Measurements from ENCODE around the gene RXRA. TPM values are rescaled to one million over a fixed set of nuclear protein-coding genes. Genes with fewer than 3 reads are reported as not detected.

Gene RXRA
- total RNA-seq, 1 donor from 2014 or later, result 33.4 TPM

DNA sequence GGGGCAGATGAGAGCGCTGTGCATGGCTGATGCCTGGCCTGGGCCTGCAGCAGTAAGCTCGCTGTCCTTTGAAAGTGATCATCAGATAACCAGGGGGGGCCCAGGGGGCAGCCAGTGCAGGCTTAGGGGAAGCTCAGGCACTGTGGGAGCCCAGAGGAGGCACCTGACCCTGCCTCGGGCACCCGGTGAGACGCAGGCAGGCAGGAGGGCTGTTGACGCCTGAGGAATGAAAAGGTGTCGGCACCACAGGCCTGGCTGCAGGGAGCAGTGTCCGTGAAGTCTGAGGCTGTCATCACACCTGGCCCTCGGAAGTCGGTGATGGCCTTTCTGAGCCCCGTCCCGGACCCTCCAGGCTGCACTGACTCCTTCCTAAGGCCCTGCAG, 84.6 kb downstream of the RXRA start:
- Histone ChIP-seq H3K9me3 (ENCODE audit: insufficient read depth, low read depth, low read length) (no peaks in the 10 kb centered on the region), H3K27ac (ENCODE audit: low read depth, low read length) (no peak overlapping the region), H3K79me2 (ENCODE audit: insufficient read depth, low read length) (peaks cover 15% of the 10 kb centered on the region), H2AFZ (ENCODE audit: low read depth, low read length) (no peak overlapping the region), H3K36me3 (ENCODE audit: insufficient read depth, low read length) (no peaks in the 10 kb centered on the region), H3K4me3 (ENCODE audit: insufficient read depth, low read depth, low read length) (no peak overlapping the region), H4K20me1 (ENCODE audit: insufficient read depth, low read length) (peaks cover 63% of the 10 kb centered on the region), H3K9ac (ENCODE audit: low read length) (no peak overlapping the region), H3K4me2 (ENCODE audit: low read length) (no peak overlapping the region), H3K4me1 (ENCODE audit: insufficient read depth, low read length) (peaks cover 45% of the 10 kb centered on the region), H3K27me3 (ENCODE audit: insufficient read depth, low read length) (no peaks in the 10 kb centered on the region)
- no peak overlapping the region for H3K27ac Mint-ChIP-seq (ENCODE audit: unreplicated experiment)
- H3K27me3 Mint-ChIP-seq (ENCODE audit: low read depth, unreplicated experiment), result no peaks in the 10 kb centered on the region
- FAIRE-seq (no peak), DNase-seq (ENCODE audit: low read depth) (no peak)
- TF ChIP-seq CTCF (IDR thresholded peaks at IDR 0.05; ENCODE audit: insufficient read depth, low read depth, low read length), result no peak
- no peak for TF ChIP-seq EZH2 (IDR thresholded peaks at IDR 0.05; ENCODE audit: insufficient read depth, low read length)
- peaks cover 3% of the 10 kb centered on the region for H3K36me3 Mint-ChIP-seq (ENCODE audit: low read depth, unreplicated experiment)
- no peak overlapping the region for H3K4me3 Mint-ChIP-seq (ENCODE audit: unreplicated experiment)
- no peaks in the 10 kb centered on the region for H3K9me3 Mint-ChIP-seq (ENCODE audit: unreplicated experiment)
- peaks cover 6% of the 10 kb centered on the region for H3K4me1 Mint-ChIP-seq (ENCODE audit: low read depth, unreplicated experiment)

DNA sequence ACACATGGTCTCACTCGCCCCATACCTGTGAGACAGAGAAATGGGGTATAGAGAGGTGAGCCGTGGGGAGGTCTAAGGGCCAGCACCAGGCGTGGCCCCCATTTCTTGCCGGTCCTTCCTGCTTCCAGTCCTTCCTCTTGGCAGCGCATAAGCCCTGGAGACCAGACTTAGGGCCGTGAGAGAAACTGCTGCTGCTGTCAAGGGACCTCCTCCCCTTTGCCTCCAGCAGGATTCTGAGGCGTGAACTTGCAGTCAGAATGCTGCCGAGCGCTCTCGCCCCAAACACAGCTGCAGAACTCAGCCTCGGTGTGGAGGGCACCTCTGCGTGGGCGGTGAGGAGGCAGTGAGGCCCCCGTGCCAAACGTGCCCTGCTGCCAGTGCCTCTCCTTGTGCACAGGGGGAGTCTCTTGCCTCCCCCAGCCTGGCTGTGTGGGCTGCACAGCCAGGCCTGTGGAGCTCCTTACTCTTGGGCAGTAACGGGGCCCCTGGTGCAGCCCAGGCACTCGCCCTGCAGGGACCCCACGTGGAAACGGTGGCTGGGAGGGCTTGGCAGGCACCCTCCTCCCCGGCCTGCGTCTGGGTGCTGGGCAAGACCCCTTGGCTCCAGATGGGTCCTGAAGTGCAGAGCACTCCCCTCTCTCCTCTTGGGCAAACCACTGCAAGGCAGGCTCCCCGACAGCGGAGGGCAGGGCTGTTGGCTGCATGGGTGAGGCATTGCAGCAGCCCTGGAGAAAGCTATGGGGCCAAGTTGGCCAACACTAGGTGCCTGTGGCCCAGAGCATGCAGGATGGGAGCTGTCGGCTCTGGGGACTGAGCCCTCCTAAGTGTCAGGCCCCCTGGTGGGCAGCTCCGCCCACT, 85.4 kb downstream of the RXRA start:
- Mint-ChIP-seq H3K4me3 (ENCODE audit: unreplicated experiment) (no peak overlapping the region), H3K9me3 (ENCODE audit: unreplicated experiment) (no peaks in the 10 kb centered on the region), H3K4me1 (ENCODE audit: low read depth, unreplicated experiment) (peaks cover 6% of the 10 kb centered on the region), H3K36me3 (ENCODE audit: low read depth, unreplicated experiment) (peaks cover 3% of the 10 kb centered on the region), H3K27ac (ENCODE audit: unreplicated experiment) (no peak overlapping the region), H3K27me3 (ENCODE audit: low read depth, unreplicated experiment) (no peaks in the 10 kb centered on the region)
- no peak overlapping the region for H2AFZ ChIP-seq (ENCODE audit: low read depth, low read length)
- no peak overlapping the region for H3K27ac ChIP-seq (ENCODE audit: low read depth, low read length)
- H3K4me3 ChIP-seq (ENCODE audit: insufficient read depth, low read depth, low read length), result no peak overlapping the region
- H3K9me3 ChIP-seq (ENCODE audit: insufficient read depth, low read depth, low read length), result no peaks in the 10 kb centered on the region
- H3K9ac ChIP-seq (ENCODE audit: low read length), result no peak overlapping the region
- no peaks in the 10 kb centered on the region for H3K27me3 ChIP-seq (ENCODE audit: insufficient read depth, low read length)
- DNase-seq (ENCODE audit: low read depth), result no peak
- FAIRE-seq, result no peak
- TF ChIP-seq CTCF (IDR thresholded peaks at IDR 0.05; ENCODE audit: insufficient read depth, low read depth, low read length) (no peak), EZH2 (IDR thresholded peaks at IDR 0.05; ENCODE audit: insufficient read depth, low read length) (no peak)
- no peaks in the 10 kb centered on the region for H3K36me3 ChIP-seq (ENCODE audit: insufficient read depth, low read length)
- H4K20me1 ChIP-seq (ENCODE audit: insufficient read depth, low read length), result peaks cover 61% of the 10 kb centered on the region
- no peak overlapping the region for H3K4me2 ChIP-seq (ENCODE audit: low read length)
- peaks cover 41% of the 10 kb centered on the region for H3K4me1 ChIP-seq (ENCODE audit: insufficient read depth, low read length)
- peaks cover 15% of the 10 kb centered on the region for H3K79me2 ChIP-seq (ENCODE audit: insufficient read depth, low read length)

DNA sequence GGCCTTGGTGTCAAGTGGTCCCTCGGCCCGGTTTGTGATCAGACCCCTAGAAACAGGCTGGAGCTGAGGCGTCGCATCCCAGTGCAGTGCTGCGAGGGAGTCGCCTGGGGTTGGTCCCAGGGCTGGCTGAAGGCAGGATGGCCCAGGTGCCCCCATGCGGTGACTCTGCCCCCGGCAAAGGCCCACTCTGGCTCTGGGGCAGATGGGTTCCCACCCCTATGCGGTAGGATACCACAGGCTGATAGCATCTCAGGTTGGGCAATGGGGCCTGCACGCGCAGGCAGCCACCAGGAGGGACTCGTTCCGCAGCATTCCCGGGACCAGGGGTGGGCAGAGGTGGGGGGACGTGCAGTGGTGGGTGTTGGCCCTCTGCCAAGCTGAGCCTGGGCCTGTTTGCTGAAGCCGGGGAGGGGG, 86.0 kb downstream of the RXRA start:
- DNase-seq (ENCODE audit: low read depth), result no peak
- TF ChIP-seq EZH2 (IDR thresholded peaks at IDR 0.05; ENCODE audit: insufficient read depth, low read length), result no peak
- no peak for TF ChIP-seq CTCF (IDR thresholded peaks at IDR 0.05; ENCODE audit: insufficient read depth, low read depth, low read length)

More for the DNA sequence above, 86.0 kb downstream of the RXRA start:
- Histone ChIP-seq H2AFZ (ENCODE audit: low read depth, low read length) (no peak overlapping the region), H3K4me3 (ENCODE audit: insufficient read depth, low read depth, low read length) (no peak overlapping the region), H3K36me3 (ENCODE audit: insufficient read depth, low read length) (no peaks in the 10 kb centered on the region), H4K20me1 (ENCODE audit: insufficient read depth, low read length) (peaks cover 57% of the 10 kb centered on the region), H3K9ac (ENCODE audit: low read length) (no peak overlapping the region), H3K4me1 (ENCODE audit: insufficient read depth, low read length) (peaks cover 35% of the 10 kb centered on the region), H3K4me2 (ENCODE audit: low read length) (no peak overlapping the region), H3K9me3 (ENCODE audit: insufficient read depth, low read depth, low read length) (no peaks in the 10 kb centered on the region), H3K27ac (ENCODE audit: low read depth, low read length) (no peak overlapping the region), H3K27me3 (ENCODE audit: insufficient read depth, low read length) (no peaks in the 10 kb centered on the region), H3K79me2 (ENCODE audit: insufficient read depth, low read length) (peaks cover 15% of the 10 kb centered on the region)
- H3K27ac Mint-ChIP-seq (ENCODE audit: unreplicated experiment), result no peak overlapping the region
- H3K9me3 Mint-ChIP-seq (ENCODE audit: unreplicated experiment), result no peaks in the 10 kb centered on the region
- no peak for FAIRE-seq
- H3K4me1 Mint-ChIP-seq (ENCODE audit: low read depth, unreplicated experiment), result peaks cover 3% of the 10 kb centered on the region
- no peak overlapping the region for H3K4me3 Mint-ChIP-seq (ENCODE audit: unreplicated experiment)
- no peaks in the 10 kb centered on the region for H3K27me3 Mint-ChIP-seq (ENCODE audit: low read depth, unreplicated experiment)
- peaks cover 3% of the 10 kb centered on the region for H3K36me3 Mint-ChIP-seq (ENCODE audit: low read depth, unreplicated experiment)

All from astrocyte (in vitro differentiated cells and primary cell).